WI38 (cell line): ENCODE results near the gene VSIG10L2.
"Not testable (repeated sequence)": the region's sequence is repeated elsewhere in the genome, so short reads cannot be mapped to it uniquely, and the experiment has no call there.

Experiments used
- H3K4me3 ChIP-seq: 2 replicates; pipeline ENCODE4 v1.5.1; 2011; ENCODE audit warnings: low read depth, mild to moderate bottlenecking, control low read depth, low read length
- CTCF ChIP-seq: IDR thresholded peaks from 2 replicates; pipeline ENCODE4 v1.5.1; 2012; ENCODE audit warnings: low read depth, mild to moderate bottlenecking, control low read depth, low read length

Gene VSIG10L2

DNA sequence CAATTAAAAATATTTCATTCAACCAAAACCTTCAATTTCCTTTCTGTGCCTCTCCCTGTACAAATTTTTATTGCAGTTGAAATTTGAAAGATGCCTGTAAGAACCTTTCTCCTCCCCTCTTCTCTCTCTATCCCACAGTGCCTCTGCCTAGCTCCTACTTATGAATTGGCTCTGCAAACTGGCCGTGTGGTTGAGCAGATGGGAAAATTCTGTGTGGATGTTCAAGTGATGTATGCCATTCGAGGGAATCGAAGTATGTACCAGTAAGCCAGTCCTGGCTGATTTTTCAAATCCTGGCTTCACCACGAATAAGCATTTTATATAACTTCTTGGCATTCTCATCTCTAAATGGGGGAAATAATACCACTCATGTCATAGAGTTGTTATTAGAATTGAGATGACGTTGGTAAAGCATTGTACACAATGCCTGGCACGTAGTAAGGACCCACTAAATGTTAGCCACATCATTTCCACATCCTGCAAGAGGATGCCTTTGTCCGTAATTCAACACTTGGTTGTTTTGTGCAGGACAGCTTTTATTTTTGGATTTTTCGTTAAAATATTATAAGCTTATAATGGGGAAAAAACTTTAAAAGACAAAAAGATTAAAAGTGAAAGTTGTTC, 35.5 kb upstream of the VSIG10L2 start:
- no peak overlapping the region for H3K4me3 ChIP-seq
- no peak for TF ChIP-seq CTCF

DNA sequence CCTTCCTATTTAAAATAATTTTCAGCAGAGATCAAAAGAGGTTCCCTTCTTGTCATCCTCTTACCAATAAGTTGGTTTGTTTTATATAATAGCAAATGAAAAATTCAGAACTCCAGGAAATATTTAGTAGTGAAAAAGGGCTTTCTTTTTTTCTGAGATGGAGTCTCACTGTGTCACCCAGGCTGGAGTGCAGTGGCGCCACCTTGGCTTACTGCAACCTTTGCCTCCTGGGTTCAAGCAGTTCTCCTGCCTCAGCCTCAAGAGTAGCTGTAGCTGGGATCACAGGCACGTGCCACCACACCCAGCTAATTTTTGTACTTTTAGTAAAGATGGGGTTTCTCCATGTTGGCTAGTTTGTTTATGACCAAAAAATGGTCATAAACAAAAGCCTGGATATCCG, 31.2 kb upstream of the VSIG10L2 start:
- not testable (repeated sequence) for H3K4me3 ChIP-seq

DNA sequence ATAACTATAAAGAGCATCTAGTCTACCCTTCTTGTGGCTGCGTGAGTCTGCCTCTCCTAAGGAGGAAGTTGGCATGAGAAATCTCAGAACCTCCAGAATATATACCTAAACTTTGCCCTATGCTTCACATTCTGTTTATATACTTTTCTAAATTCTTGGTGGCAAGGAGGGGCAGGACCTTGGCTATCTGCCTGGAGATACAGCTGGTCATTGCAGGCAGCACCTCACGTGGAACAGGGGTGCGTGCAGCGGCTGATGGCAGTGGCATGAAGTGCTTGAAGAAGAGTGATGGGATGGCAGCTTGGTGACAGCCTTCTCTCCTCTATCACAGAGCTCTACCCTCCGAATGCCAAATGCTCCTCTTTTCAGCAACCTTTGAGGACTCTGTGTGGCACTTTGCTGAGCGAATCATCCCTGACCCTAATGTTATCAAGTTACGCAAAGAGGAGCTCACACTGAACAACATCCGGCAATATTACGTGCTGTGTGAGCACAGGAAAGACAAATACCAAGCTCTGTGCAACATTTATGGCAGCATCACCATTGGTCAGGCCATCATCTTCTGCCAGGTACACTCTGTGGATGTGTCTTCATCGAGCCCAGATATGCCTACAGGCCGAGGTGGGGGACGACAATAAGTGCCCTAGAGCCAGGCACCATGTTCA, 29.0 kb upstream of the VSIG10L2 start:
- no peak for TF ChIP-seq CTCF
- H3K4me3 ChIP-seq, result no peak overlapping the region

DNA sequence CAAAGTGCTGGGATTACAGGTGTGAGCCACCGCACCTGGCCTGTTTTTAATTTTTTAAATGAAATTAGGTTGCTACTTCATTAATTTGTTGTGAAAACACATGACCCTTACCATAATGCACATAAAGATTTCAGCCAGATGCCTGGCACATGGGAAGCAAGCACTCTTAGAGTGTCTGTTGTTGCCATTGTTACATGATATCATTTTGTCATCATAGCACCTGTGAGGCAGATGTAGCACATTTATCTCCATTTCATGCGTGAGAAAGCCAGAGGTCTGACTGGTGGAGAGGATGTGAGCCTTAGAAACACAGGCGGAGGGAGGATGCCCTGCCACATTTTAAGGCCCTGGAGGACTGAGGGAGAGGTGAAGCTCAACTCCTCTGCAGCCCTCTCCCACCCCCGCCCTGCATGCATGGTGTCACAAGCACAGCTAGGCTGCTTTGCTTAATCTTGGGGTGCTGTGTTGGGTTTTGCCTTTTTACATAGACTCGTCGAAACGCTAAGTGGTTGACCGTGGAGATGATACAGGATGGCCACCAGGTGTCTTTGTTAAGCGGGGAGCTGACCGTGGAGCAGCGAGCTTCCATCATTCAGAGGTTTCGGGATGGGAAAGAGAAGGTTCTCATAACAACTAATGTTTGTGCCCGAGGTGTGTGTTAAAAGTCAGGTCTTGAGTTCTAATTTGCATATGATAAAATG, 27.6 kb upstream of the VSIG10L2 start:
- no peak overlapping the region for H3K4me3 ChIP-seq
- no peak for TF ChIP-seq CTCF

GRCh38 chr11:125921042-125921441, 24.8 kb upstream of the VSIG10L2 start:
- no peak overlapping the region for H3K4me3 ChIP-seq
- no peak for TF ChIP-seq CTCF

GRCh38 chr11:125922156-125922555, 23.7 kb upstream of the VSIG10L2 start:
- no peak overlapping the region for H3K4me3 ChIP-seq
- TF ChIP-seq CTCF, result no peak

DNA sequence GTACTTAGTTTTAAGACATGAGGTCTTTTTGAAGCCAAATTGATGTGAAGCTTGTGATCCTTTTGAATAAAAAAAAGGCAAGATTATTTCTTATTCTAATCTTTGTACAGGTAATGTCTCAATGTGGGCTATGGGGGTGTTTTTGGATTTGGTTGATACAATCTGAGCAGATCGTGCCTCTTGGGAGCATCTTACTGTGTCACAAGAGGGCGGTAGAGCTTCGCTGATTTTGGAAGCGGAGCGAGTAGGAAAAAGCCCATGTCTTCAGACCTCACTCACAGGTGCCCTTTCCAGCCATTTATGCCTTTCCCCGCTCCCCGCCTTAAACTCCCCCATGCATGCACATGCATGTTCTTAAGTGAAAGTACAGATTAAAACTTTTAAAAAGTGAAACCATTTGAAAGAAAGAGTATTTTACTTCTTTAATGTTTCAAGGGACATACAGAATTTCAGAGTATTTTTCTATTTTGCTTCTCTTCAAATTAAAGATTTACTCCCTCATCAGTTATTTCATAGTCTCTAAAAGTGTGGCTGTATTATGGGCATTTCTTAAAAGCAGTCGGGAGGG, 22.7 kb upstream of the VSIG10L2 start:
- H3K4me3 ChIP-seq, result no peak overlapping the region
- TF ChIP-seq CTCF, result peak; percentile 80
